OCI-M2 (cell line): ENCODE measurements around the gene MIXL1.
"Not testable (repeated sequence)": the region's sequence is repeated elsewhere in the genome, so short reads cannot be mapped to it uniquely, and the experiment has no call there.

Experiments used
- DNase-seq: peaks from one replicate; lab custom pipeline; 2025; ENCODE audit not compliant: unreplicated experiment; lab: John Stamatoyannopoulos, UW

MIXL1 gene

DNA sequence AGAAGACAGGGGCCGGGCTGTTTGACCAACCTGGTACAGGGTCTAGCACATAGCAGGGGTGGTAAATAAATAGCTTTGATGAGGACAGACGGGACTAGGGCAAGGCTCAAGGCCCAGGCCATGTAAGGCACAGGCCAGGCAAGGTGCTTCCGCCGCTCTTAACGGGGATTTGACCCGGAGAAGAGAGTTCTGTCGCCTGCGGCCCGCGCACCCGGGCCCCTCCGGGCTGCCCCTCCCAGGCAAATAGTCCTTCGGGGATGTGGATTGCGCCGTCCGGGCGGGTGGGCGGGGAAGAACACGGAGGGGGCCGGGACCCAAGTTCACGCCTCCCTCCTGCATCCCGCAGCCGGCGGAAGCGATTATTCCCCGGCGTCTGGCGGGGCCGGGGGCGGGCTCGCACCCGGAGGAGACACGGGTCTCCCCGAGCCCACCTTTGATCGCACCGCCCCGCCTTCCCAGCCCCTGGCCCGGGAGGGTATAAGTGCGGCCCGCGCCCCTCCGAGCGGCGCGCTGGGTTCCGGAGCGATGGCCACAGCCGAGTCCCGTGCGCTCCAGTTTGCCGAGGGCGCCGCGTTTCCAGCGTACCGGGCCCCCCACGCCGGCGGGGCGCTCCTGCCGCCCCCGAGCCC, at the start of gene MIXL1:
MIXL1 (plus strand) TSS at position 508 of the 629 bp plus-strand sequence; CDS start at position 526, 18 bp downstream.
- DNase-seq: no peak

DNA sequence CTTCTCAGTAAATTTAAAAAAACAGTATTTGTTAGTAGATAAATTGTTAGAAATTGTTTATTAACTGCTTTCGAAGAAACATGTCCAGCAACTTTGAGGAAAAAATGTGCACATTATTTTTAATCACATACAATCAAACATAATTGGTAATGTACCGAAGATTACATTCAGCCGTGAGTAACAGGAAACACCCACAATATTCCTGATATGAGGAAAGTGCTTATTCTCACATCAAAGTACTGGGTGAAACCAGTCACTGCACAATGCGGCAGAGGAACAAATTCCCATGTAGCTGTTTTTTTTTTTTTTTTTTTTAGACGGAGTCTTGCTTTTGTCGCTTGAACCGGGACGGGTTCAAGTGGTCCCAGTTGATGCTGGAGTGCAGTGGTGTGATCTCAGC, 46.6 kb upstream of the MIXL1 start:
- DNase-seq: no peak

DNA sequence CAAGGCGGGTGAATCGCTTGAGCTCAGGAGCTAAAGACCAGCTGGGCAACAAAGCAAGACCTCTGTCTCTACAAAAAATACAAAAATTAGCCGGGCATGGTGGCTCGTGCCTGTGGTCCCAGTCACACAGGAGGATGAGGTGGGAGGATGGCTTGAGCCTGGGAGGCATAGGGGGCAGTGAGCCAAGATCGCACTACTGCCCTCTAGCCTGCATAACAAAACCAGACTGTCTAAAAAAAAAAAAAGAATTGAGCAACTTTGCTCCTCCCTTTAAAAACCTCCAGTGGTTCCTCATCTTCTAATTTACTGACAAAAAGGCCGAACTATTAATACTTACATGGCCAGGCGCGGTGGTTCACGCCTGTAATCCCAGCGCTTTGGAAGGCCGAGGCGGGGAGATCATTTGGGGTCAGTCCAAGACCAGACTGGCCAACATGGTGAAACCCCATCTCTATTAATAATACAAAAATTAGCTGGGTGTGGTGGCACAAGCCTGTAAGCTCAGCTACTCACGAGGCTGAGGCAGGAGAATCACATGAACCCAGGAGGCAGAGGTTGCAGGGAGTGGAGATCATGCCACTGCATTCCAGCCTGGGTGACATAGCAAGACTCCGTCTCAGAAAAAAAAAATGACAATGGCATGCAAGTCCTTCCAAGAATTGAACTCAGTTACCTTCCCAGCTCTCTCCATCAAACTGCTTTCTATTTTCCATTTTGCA, 41.3 kb upstream of the MIXL1 start:
- DNase-seq: no peak

GRCh38 chr1:226185141-226186036, 38.1 kb upstream of the MIXL1 start:
- no peak for DNase-seq

GRCh38 chr1:226186124-226187018, 37.1 kb upstream of the MIXL1 start, which contains the start of gene ACBD3:
Gene ACBD3 (minus strand): TSS chr1:226186741. CDS start chr1:226186675, 66 bp downstream.
- peak; percentile 78 for DNase-seq

DNA sequence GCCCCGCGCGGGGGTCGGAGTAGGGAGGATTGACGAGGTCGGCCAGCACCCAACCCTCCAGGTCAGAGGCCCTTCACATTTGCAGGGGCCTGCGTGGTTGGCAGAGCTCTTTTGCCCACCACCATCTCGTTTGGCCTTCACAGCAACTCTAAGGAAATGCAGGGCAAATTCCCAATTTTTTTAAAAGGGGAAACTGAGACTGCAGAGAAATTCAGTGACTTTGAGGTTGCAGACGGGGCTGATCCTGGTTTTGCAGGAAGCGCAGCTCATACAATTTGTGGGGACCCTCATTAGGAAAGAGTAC, 36.5 kb upstream of the MIXL1 start:
- no peak for DNase-seq

GRCh38 chr1:226187380-226187779, 36.1 kb upstream of the MIXL1 start:
- no peak for DNase-seq

DNA sequence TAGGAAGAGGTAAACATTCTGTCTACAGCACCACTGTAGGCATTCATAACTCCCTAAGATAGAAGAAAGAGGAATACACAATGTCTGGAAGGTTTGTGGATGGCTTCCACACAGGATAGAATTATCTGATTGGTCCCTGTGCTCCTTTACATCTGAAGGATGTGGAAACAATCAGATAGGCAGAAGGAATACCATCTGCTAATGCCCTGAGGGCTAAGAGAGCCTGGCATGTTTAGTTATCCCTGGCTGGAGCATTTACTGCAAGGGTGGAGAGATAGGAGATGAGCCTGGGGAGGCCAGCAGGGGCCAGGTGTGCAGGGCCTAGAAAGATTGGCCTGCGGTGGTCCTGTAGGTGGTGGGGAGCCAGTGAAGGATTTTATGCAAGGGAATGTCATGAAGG, 28.3 kb upstream of the MIXL1 start:
- DNase-seq: no peak

DNA sequence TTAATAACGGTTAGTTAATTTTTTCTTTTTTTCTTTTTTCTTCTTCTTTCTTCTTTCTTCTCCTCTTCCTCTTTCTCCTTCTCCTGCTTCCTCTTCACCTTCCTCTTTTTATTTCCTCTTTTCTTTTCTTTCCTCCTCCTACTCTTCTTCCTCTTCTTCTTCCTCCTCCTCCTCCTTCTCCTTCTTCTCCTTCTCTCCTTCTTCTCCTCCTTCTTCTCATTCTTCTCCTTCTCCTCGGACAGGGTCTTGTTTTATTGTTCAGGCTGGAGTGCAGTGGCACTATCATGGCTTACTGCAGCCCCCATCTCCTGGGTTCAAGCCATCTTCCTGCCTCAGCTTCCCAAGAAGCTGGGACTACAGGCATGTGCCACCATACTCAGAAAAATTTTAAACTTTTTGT, 23.5 kb upstream of the MIXL1 start:
- no peak for DNase-seq

DNA sequence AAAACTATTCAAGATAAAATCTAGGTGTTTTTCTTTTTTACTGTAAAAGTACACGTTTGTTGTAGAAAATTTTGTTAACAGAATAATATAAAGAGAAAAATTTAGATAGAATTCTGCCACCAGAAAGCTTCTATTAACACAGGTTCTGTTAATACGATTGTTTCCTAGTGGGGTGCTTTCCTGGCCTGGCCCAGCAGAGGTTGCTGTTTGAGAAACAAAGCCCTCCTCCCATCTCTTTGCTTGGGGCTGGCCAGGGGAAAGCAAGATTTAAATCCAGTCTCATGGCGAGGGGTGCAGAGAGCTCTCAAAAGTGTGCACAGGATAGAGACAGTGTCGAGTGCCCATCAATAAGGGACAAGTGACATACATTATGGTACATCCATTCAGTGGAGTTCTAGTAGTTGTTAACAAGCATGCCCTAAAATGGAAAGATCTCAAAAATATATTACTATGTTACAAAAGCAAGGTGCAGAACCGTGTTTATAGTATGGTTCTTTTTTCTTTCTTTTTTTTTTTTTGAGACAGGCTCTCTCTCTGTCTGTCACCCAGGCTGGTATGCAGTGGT, 22.4 kb upstream of the MIXL1 start:
- no peak for DNase-seq

- DNase-seq: no peak
These were observed 21.2 kb upstream of the MIXL1 start for GRCh38 chr1:226202246-226202645.

DNA sequence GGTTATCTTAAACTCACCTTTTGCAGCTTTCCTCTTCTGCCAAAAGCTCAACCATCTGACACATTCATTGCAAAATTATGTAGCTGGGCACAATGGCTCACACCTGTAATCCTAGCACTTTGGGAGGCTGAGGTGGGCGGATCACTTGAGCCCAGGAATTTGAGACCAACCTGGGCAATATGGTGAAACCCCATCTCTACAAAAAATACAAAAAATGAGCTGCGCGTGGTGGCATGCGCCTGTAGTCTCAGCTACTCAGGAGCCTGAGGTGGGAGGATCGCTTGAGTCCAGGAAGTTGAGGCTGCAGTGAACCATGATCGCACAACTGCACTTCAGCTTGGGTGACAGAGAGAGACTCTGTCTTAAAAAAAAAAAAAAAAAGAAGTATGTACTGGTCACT, 20.8 kb upstream of the MIXL1 start:
- not testable (repeated sequence) for DNase-seq

GRCh38 chr1:226203240-226203639, 20.2 kb upstream of the MIXL1 start:
- DNase-seq: no peak

DNA sequence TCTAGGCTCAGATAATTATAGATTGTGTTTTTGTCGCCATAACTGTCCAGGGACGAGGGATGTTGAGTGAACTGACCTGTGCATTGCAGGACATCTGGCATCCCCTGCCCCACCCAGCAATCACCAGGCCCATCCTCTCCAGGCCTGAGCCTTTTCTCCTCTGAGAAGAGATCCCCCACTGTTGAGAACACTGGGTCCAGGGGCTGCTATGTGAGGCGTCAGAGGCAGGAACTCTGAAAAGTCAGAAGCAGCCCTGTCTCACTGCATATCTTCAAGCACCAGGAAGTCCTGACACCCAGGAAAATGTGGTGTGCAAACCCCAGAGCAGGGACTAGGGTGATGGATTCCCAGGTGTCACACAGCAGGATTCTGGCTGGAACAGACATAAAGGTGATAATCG, 19.8 kb upstream of the MIXL1 start:
- no peak for DNase-seq

GRCh38 chr1:226204198-226204597, 19.3 kb upstream of the MIXL1 start:
- no peak for DNase-seq

GRCh38 chr1:226207048-226207447, 16.4 kb upstream of the MIXL1 start:
- no peak for DNase-seq

DNA sequence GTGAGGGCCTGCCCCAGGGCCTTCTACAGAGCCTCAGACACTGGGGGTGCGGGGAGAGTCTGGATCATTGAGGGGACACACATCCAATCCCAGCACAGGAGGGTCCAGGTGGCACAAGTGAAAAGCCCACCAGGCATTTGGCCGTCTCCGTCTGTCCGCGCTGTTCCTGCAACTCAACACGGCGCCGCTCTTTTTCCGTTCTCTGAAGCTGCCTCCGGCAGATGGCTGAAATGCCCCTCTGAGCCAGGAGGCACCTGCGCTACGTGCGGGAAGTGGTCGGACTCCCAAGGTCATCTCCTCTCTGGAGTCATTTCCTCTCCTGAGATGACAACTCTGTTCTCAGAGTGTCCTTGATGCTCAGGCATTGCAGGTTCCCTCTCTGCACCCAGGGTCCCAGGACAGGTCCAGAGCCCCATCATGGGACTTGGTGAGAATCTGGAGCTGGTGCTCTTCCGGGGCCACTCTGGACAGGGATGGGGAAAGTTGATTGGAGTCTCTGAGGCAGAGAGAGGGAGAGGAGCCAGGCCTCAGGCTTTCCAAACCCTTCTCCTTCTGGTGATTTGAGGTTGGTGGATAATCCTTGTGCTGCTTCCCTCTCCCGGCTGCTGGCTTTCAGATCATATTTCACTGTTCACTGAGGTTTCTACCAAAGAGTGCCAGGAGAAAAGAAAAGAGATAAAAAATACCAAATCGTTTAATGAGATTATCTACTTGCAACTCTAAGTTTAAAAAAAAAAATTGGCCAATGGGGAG, 14.0 kb upstream of the MIXL1 start:
- no peak for DNase-seq

- no peak for DNase-seq
These were observed 12.8 kb upstream of the MIXL1 start for GRCh38 chr1:226210571-226211176.

DNA sequence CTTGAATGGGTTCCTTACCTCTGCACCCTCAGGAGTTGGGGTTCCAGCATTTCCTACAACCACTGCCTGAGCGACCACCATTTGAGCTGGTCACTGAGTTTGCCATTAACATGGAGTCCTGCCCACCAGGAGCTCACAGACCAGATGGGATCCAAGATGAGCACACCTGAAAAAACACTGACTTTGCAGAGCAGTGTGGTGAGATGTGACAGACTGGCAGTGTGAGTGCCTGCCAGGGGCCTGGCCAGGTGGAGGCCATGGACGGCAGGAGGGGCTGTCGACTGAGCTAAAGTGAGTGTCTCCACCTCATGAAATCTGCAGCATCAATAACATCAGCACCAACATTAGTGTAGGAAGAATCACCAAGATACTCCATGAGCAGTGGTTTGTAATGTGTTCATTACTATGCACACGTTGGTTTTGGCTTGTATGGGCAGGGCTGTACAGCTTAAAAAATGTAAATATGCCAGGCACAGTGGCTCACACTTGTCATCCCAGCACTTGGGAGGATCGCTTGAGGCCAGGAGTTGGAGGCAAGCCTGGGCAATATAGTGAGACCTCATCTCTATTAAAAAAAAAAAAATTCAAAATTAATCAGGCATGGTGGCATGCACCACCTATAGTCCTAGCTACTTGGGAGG, 12.2 kb upstream of the MIXL1 start:
- DNase-seq: no peak
